SU-DHL-6 (cell line): Measurements from ENCODE around the gene GAB2.

Experiments
- CTCF ChIP-seq: fragments of 200-600 bp; sonication (generic); IDR thresholded peaks from one replicate; pipeline ENCODE4 v1.5.1; 2017; ENCODE audit warnings: antibody characterized with exemption, mild to moderate bottlenecking, low read length, moderate library complexity; ENCODE audit not compliant: insufficient read depth, poor library complexity, severe bottlenecking
- EZH2phosphoT487 ChIP-seq: fragments of 200-600 bp; sonication (generic), shearing (Covaris generic); conservative IDR thresholded peaks from 2 replicates; pipeline ENCODE4 v1.6.1; 2018; ENCODE audit warnings: mild to moderate bottlenecking, antibody characterized with exemption, low read length, moderate library complexity, mixed read lengths

- TF ChIP-seq CTCF = no peak
- TF ChIP-seq EZH2phosphoT487 = no peak
Observed at GRCh38 chr11:78341841-78342240, 75.8 kb downstream of the GAB2 start.
